HG03045 (cell line): ENCODE data around the gene LYL1.

Source experiments
- ATAC-seq: cut with Tn5 transposase; IDR thresholded peaks from one replicate; pipeline ENCODE4 v1.9.1; 2021; ENCODE audit warnings: mild to moderate bottlenecking, moderate library complexity; ENCODE audit not compliant: unreplicated experiment

LYL1 gene

DNA sequence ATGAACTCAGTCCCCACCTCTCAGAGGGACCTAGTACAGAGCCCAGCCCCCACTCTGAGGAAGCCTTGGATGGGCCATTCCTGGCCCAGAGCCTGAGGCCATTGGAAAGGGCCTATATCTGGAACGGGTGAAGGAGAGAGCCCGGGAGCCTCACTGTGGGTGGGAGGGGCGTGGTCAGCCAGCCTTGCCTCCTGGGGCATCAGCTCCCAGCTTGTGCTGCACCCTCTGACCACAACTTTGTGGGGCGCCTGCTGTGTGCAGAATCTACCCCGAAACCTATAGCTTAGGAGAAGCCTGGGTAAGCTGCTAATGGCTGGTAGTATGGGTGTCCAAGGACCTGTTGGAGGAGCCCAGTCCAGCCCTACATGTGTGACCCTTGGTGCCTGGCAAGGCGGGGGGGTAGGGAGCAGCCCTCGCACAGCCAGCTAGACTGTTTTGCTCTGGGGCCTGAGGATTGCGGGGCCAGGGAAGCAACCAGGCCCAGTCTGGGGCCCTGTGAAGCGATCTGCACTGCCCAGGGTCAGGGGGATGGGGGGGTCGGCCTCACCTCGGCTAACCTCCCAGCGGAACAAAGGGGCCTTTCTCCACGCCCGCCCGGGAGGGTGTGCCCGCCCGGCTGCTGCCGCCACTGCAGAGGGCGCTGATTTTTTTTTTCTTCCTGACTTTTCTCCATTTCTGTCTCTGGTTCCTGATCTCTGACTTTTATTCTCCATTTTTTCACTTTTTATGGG is 42.3 kb downstream of the LYL1 start:
- no peak for ATAC-seq

DNA sequence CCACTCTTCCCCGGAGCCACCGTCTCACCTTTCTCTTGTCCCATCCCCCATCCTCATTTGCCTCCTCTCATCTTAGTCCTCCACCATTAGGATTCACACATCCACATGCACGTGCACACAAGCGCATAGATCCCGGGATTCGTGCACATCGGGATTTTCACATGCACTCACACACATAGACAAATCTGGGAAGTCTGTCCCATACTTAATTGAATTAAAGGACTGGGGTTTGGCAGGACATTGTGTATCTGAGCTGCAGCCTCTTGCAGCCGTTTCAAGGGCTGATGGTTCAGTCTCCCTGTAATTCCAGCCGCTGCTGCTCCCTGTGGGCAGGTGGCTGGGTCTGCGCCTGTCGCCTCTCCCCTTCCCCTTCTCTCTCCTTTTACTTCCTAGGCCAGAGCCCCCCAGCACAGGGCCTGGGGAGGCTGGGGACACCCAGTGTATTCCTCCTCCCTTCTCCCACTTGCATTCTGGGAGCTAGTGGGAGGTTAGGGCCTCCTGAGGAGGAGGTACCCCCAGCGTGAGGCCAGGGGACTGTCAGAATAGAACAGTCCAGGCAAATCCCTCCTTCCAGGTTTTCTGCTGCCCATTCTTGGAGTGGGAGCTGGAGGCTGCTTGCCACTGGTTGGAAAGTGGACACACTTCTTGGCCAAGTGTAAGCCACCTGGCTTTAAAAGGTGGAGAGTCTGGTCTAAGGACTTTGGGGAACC is 43.6 kb downstream of the LYL1 start:
- no peak for ATAC-seq

DNA sequence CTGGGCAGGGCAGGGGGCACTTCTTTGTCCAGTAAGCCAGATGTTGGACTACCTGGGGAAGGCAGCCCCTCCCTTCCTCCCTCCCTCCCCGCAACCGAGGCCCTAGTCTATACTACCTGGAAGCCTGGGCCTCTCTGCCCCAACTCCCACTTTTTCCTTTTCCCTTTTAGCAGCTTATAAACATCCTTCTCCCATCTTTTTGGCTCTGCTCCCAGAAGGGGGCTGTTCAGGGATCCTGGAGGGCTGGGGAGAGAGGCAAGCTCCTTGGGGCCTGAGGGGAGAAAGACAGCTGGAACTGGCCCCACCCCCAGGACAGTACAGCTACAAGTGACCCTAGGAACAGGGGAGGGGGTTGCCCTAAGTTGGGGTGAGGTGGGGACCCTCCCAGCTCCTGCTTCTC is 44.9 kb downstream of the LYL1 start:
- ATAC-seq = no peak

DNA sequence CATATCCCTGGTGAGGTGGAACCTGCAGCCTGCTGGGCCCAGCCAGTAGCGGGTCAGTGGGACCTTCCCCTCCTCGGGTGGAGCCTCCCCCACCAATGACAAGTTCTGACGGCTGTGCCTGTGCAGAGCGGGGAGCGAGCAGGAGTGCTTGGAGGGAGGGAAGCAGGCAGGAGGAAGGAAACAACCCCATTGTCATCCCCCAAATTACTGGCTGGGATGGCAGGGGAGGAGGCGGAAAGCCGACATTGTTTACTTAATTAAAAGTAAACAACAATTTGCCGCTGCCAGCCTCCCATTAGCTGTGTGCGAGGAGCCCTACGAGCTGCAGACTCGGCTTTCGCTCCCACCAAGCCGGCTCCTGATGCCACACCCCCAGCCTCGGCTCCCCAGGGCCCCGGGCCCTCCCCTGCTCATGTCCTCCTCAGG is 45.5 kb downstream of the LYL1 start:
- ATAC-seq = no peak

DNA sequence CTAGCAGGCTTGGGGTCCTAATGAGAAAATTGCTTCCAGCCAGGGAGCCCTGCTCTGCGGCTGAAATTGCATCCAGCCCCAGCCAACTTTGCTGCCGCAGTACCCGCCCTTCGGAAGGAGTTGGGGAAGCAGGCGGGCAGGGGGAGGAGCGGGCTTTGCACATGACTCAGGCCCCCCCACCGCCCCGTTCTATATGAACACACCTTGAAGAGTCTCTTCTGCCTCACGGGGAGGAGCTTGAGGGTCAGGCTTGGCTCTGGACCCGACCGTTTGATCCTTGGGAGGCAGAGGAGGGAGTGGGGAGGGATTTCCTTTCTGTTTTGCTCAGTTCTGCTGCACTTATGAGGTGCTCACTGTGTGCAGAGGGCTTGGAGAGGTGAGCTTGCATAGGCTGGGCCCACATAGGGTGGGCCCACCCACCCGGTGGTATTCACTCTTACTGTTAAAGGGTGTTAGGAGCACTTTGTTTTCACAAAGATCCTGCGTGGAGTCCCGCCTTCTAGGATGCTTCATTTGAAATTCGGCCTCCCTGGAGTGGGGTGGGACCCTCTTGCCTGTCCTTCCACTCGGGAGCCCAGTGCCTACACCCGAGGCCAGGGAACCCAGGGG is 46.5 kb downstream of the LYL1 start:
- no peak for ATAC-seq

DNA sequence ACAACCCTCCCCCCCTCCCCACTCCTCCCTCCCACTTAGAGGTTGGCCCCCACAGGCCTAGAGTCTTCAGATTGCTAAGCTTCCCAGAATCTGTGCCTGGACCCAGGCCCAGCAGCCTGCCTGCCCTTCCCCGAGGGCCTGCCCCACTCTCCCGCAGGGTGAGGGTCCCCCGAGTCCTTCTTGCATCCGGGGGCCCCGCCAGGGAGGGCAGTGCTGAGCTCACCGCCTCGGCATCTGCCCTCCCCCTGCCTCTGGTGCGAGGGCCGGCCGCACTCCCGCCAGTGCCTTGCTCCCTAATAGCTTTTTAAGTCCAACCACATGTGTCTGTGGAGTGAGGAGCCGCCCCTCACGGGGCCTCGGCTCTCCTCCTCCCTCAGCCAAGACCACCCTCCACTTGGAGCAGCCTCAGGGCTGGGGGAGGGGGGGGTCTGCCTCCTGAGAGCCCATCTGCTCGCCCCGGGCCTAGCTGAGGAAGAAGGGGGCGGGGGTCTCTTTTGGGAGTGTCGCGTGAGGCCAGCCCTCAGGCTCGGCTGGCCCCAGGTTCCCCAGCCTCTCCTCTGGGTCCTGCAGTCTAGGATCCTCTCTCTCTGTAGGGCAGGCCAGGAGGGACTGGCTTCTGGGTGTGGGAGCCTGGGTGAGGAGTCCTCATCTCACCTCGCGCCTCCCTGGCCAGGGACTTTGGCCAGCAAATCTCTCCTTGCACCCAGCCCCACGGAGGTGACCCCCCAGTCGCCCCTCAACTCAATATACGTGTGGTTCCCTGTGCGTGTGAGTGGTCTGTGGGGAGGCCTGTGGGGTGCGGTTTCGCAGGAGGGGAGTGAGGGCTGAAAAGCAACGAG is 47.2 kb downstream of the LYL1 start:
- no peak for ATAC-seq

DNA sequence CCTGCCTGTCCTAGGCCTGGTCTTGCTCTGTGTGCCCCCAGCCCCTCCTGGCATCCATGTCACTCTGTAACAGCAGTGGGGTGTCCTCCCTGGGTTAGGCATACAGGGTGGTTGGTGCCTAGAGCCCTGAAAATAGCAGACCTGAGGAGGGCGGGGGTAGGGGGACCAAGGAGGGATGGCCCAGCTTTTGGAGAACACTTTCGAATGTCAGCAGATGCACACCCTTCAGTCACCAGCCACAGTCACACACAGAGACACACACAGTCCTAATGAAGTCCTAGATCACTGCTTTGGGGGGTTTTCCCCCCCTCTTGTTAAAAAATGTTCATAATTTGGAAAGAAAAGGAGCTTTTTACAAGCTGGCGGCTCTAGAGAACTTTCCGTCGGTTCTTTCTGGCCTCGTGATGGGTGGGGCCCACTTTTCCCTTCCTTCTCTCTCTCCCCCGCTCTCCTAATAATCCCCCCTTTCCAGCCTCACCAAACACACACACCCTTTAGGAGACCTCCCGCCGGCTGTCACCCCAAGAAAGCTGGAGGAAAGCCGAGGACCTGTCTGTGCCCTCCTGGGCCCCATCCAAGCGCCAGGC is 47.9 kb downstream of the LYL1 start:
- no peak for ATAC-seq

DNA sequence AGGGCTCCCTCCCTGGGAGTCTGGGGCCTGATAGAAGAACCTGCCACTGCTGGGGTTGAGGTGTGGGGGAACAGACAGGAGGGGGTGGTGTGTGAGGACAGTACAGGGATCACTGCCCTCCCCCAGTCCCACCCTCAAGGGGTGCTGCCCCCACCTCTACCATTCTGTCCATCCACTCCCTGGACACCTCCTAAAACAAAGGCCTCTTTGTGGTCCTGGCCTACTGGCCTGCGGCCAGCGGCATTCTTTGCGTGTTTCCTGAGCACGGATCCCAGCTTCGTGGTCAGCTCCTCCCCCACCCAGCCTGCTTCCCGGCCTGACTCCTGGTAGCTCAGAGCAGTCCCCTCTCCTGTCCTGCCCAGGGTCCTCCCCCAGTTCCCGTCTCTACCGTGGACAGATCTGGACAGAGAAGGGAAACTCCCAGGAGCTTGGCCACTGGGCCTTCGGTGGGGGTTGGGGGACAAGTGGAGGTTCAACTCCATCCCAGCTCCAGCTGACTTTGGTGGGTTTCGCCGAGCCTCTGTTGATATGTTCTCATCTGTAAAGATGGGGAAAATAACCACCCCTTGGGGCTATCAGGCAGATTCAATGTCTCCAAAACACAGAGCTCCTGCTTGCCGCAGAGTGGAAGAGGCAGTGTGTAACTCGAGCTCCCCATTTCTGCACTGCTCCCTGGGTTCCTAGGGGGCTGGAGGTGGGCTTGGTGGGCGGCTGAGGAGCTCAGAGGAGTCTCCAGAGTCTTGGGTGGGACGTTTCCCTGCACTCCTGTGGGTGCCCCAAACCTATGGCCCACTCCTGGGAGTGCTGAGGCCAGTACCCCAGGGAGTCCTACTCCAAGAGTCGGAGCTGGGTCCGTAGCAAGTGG is 48.7 kb downstream of the LYL1 start:
- no peak for ATAC-seq

DNA sequence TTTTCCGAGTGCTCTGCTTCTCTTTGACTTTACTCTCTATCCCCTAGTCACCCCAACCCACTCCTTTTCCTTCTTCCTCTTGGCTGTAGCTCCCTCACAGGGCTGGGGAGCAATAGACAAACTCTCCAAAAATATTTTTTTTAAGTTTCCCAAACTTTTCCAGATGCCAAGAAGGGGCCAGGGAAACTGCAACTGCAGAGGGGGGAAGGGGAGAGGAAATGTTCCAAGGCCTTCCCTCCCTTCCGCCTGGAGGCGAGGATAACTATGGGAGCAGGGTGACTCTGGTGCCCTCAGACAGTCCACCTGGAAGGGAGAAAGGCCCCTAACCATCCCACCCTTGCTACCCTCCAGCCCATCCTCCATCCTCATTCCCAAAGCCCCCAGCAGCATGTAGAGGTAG is 49.4 kb downstream of the LYL1 start:
- ATAC-seq = no peak

DNA sequence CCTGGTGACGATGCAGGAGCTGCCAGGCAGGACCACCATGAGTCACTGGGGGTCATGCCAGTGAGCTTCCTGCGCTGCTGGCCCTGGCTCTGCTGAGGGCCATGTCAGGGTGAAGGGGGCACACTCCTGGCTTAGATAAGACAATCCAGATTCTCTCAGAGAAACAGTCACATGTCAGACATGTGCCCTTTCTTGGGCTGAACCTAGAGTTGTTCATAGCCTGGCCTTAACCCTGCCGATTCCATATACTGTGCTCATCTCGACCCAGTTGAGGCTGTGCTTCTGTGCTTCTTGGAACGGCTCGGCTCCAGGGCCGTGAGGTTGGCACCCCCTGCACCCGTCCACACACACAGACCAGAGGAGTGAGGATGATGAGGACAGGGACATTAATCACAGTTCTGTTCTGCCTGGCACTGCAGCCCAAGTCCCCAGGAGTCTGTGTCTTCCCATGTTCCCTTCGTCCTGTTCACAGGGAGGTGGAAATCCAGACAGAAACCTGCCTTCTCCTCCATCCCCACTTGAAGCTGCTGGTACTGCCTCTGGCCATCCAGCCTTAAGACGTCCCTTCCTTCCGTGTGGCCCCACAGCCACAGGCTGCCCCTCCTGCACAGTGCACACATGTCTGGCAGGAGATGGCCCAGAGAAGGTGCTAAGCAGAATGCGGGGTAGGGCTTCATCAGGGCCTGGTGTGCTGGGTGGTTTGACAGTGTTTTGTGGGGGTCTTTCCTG is 50.0 kb downstream of the LYL1 start:
- ATAC-seq = no peak

DNA sequence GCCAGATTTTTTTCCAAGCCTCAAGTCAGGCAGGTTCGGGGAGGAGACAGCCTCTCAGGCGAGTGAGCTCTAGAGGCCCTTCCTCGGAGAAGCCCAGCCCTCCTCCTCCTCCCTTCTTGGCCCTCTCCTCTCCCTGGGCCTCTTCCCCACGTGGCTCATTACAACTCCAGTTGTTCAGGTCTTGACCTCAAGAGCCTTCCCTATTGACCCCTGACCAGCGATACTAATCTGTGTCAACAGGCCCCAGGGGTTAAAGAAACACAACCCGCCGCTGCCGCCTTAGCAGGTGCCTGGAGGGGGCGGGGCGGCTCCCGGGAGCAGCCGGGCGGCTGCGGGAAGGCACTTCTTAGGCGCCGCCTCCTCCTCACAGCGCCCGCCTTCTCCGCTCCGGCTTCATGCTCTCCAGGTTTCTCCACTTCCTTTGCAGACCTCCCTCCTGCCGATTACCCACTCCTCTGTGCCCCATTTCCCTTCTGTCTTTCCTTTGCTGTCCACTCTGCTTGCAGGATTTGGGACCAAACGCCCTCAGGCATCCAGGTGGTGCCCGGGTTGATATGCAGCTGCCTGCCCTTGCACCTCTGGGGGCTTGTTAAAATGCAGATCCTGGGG is 51.0 kb downstream of the LYL1 start:
- no peak for ATAC-seq

DNA sequence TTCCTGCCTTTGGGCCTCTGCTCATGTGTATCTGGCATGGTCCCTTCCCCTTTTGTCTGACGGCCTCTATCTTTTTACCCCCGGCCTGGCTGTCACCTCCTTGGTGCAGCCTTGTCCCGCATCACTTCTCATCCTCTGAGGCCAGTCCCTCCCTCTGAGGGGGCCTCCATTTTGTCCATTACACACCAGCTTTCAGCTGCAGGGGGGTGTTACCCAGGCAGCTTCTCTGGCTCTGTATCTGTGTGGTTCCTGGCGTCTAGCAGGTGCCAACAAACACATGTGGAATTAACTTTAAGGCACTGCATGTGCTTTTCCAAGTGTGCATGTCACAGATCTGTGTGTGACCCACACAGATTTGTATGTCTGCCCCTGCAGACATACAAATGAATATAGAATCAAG is 52.4 kb downstream of the LYL1 start:
- ATAC-seq = no peak
